Large intestine (tissue), 3 donors: ENCODE data around the gene CPED1. TPM values are rescaled to one million over a fixed set of nuclear protein-coding genes. Genes with fewer than 3 reads are reported as not detected.
"Not testable (repeated sequence)": the region's sequence is repeated elsewhere in the genome, so short reads cannot be mapped to it uniquely, and the experiment has no call there.

Experiments
- DNase-seq, 2 donors: peaks; one replicate each; pipeline versions ENCODE4 v3.0.0 to v3.0.0-alpha.2; 2013
- H3K27ac ChIP-seq: one replicate; pipeline ENCODE4 v1.5.1; 2013; ENCODE audit warnings: low read length
- H3K27me3 ChIP-seq: 2 replicates; pipeline ENCODE4 v1.6.1; 2013; ENCODE audit warnings: low read length; ENCODE audit not compliant: control insufficient read depth, insufficient read depth
- H3K36me3 ChIP-seq: 2 replicates; pipeline ENCODE4 v1.6.1; 2013; ENCODE audit warnings: low read length; ENCODE audit not compliant: control insufficient read depth, insufficient read depth
- H3K4me1 ChIP-seq: one replicate; pipeline ENCODE4 v1.6.1; 2013; ENCODE audit warnings: low read length; ENCODE audit not compliant: control insufficient read depth, insufficient read depth
- H3K4me3 ChIP-seq: one replicate; pipeline ENCODE4 v1.5.1; 2013; ENCODE audit warnings: low read length
- H3K9me3 ChIP-seq: one replicate; pipeline ENCODE4 v1.6.1; 2013; ENCODE audit warnings: mild to moderate bottlenecking, low read depth, low read length, moderate library complexity; ENCODE audit not compliant: control insufficient read depth
- WGBS: methylation state at CpG from one replicate; pipeline ENCODE4 v1.1.5; 2013; ENCODE audit warnings: low lambda C conversion rate; ENCODE audit not compliant: insufficient coverage; 5-methylcytosine and 5-hydroxymethylcytosine counted together
- polyA plus RNA-seq: library from polyadenylated mRNA; unstranded; fragments of 120-200 nt; gene quantifications from one replicate; pipeline ENCODE4 v1.2.1, GENCODE V29; 2013

CPED1 gene
- polyA plus RNA-seq, 1 donor = 12.1 TPM

DNA sequence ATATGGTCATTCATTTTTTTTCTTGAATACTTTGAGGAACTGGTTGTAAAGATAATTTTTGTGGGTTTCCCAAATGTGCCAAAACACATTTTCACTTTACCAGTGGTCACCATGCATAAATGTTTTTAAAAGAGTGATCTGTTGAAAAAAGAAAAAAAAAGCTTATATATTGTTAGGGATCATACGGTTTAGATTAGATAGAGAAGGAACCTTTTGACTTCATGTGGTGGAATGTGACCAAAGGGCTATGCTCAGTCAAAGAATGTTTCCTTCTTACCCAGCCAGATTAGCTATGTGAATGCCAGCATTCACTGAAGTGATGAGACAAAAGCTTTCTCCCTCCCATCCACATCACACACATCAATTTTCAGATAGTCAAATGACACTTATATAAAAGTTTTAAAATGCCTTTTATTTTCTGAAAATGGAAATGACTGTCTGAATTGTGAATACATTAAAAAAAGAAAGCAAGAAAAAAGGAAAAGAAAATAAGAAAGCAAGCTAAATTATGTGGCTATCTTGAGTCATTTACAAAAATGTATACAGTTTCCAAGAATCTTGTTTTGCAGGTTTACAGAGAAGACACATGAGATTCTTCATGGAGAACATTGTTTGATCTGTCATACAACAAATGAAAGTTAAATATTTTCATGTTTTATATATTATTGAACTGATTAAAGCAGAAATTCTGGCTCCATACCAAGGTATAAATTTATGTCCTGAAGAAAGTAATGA lies 8.6 kb upstream of the CPED1 start:
- Histone ChIP-seq H3K9me3 (no peaks in the 10 kb centered on the region), H3K4me1 (no peaks in the 10 kb centered on the region), H3K36me3 (peaks cover 6% of the 10 kb centered on the region), H3K27ac (no peak overlapping the region), H3K27me3 (no peaks in the 10 kb centered on the region), H3K4me3 (no peak overlapping the region)
- DNase-seq = no peak
- 14% methylated on average over 1 of the region's 1 CpG for WGBS

DNA sequence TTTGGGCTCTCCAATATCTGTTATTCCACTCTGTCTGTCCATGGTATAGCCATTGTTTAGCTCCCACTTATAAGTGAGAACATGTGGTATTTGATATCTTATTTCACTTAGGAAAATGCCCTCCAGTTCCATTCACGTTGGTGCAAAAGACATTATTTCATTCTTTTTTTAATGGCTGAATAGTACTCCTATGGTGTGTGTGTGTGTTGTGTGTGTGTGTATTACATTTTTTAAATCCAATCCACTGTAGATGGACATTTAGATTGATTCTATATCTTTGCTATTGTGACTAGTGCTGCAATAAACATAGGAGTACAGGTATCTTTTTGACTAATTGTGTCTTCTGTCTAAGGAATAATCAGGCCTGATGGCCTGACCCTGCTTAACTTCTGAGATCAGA lies 7.4 kb upstream of the CPED1 start:
- no peak for DNase-seq
- no peak overlapping the region for H3K27ac ChIP-seq
- H3K36me3 ChIP-seq = peaks cover 3% of the 10 kb centered on the region
- H3K4me1 ChIP-seq = no peaks in the 10 kb centered on the region
- no peaks in the 10 kb centered on the region for H3K9me3 ChIP-seq
- H3K4me3 ChIP-seq = no peak overlapping the region
- no CpG with 5 or more reads among the region's 1 CpG for WGBS
- no peaks in the 10 kb centered on the region for H3K27me3 ChIP-seq

DNA sequence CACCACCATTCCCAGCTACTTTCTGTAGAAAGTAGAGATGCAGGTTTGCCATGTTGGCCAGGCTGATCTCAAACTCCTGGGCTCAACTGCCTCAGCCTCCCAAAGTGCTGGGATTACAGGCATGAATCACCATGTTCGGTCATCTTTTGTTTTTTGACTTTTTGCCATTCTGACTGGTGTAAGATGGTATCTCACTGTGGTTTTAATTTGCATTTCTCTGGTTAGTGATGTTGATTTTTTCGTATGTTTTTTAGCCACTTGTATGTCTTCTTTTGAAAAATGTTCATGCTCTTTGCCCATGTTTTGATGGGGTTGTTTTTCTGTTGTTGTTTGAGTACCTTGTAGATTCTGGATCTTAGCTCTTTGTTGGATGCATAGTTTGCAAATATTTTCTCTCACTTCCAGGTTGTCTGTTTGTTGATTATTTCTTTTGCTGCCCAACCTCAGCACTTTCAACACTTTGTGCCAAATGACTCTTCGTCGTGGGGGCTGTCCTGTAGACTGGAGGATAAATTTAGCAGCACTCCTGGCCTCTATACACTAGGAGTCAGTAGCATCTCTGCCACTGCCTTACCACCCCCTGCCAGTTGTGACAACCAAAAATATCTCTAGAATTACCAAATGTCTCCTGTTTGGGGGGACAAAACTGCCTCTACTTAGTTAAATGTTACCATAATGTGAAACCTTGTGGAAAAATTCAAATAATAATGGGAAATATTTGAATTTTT lies 6.5 kb upstream of the CPED1 start:
- DNase-seq = no peak
- Histone ChIP-seq H3K9me3 (no peaks in the 10 kb centered on the region), H3K27ac (no peak overlapping the region), H3K4me3 (no peak overlapping the region), H3K4me1 (no peaks in the 10 kb centered on the region), H3K36me3 (no peaks in the 10 kb centered on the region), H3K27me3 (no peaks in the 10 kb centered on the region)
- WGBS = no CpG with 5 or more reads among the region's 4 CpGs

DNA sequence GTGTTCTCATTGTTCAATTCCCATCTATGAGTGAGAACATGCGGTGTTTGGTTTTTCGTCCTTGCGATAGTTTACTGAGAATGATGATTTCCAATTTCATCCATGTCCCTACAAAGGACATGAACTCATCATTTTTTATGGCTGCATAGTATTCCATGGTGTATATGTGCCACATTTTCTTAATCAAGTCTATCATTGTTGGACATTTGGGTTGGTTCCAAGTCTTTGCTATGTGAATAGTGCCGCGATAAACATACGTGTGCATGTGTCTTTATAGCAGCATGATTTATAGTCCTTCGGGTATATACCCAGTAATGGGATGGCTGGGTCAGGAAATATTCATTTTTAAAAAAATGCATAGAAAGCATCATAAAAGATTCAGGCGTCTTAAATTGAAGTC lies 4.9 kb upstream of the CPED1 start:
- WGBS = no CpG with 5 or more reads among the region's 8 CpGs
- not testable (repeated sequence) for DNase-seq

DNA sequence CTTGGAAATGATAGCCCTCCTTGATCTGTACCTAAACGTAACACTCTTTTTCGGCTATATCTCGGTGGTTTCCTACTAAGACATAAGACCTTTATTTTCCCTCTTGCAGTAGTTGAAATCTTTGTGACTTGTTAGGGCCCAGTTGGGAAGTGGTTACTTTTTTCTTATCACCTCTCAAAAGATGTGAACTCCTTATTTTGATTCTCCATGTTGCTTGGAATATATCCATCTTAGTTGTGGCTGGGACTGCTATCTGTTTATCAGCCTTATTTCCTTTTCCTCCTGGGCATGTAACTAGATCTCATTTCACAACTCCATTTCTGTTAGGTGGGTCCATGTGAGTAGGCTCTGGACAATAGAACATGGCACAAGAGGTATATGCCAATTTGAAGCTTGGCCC lies 4.1 kb upstream of the CPED1 start:
- Histone ChIP-seq H3K36me3 (no peaks in the 10 kb centered on the region), H3K27me3 (no peaks in the 10 kb centered on the region), H3K27ac (no peak overlapping the region), H3K4me1 (no peaks in the 10 kb centered on the region), H3K9me3 (no peaks in the 10 kb centered on the region), H3K4me3 (no peak overlapping the region)
- no peak for DNase-seq
- WGBS = no CpG with 5 or more reads among the region's 3 CpGs

More for the DNA sequence above, 4.9 kb upstream of the CPED1 start:
- H3K9me3 ChIP-seq, H3K36me3 ChIP-seq, H3K4me3 ChIP-seq, H3K27ac ChIP-seq, H3K4me1 ChIP-seq, H3K27me3 ChIP-seq: not testable (repeated sequence)

DNA sequence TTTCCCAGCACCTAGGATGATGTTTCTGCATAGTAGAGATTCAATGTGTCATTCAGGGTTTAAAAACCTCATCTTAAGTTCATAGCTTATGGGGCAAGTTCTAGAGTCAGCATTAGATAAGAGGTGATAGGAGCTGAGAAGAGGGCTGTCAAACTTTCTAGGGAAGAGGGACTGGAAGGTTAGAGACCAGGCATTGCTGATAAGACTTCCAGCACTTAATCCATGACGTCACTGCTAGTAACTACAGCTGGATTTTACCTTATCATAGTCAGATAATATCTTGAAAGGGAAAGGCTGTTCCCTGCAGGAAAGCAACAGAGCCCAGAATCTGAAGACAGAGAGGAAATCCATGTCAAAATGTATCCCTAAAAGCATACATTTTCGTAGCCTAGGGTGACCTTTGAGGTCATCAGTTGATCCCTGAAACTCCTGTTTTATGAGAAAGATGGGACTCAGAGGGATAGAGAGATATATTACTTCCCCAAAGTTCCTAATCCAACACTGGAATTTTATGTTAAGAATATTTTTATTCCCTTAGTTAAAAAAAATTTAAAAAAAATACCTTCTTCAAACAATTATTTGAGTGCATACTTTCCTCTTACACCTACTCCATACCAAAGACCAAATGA lies 3.3 kb upstream of the CPED1 start:
- H3K4me1 ChIP-seq = no peaks in the 10 kb centered on the region
- H3K36me3 ChIP-seq = no peaks in the 10 kb centered on the region
- no peaks in the 10 kb centered on the region for H3K9me3 ChIP-seq
- H3K27me3 ChIP-seq = peaks cover 3% of the 10 kb centered on the region
- WGBS = 40% methylated on average over 1 of the region's 2 CpGs
- H3K4me3 ChIP-seq = no peak overlapping the region
- peak in 1 of 2 donors; percentile 16 for DNase-seq
- H3K27ac ChIP-seq = no peak overlapping the region

DNA sequence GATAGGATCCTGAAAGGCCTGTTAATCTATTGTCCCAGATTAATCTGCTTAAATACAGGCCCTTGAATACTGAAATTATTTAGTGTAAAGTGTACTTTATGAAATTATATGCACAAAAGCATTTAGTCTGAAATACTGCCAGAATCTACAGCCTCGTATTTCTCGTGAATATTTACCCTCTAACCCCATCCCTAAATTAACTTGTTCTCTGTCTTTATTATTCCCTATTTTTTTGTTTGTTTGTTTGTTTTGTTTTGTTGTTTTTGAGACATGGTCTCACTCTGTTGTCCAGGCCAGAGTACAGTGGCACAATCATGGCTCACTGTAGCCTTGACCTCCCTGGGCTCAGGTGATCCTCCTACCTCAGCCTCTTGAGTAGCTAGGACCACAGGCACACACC lies 2.7 kb upstream of the CPED1 start:
- no peaks in the 10 kb centered on the region for H3K9me3 ChIP-seq
- H3K27ac ChIP-seq = no peak overlapping the region
- WGBS = 100% methylated on average over 2 of the region's 2 CpGs
- H3K4me1 ChIP-seq = no peaks in the 10 kb centered on the region
- DNase-seq = no peak
- H3K27me3 ChIP-seq = peaks cover 5% of the 10 kb centered on the region
- H3K4me3 ChIP-seq = no peak overlapping the region
- H3K36me3 ChIP-seq = no peaks in the 10 kb centered on the region

DNA sequence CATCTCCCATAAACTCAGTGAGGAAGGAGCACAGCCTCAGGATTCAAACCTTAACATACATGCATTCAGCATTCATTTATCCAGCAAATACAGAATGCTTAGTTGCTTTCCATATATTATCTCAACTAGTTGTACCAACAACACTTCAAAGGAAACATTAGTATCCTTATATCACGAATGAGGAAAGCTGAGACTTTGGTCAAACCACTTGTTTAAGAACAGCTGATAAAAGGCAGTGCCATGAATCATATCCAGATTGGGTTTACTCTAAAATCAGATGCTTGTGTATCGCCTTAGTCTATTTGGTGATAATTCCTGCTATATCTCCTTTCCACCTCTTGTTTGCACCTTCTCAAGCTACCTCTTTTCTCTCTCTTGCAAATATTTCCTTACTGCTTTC lies 1.9 kb upstream of the CPED1 start:
- H3K36me3 ChIP-seq = no peaks in the 10 kb centered on the region
- no peaks in the 10 kb centered on the region for H3K4me1 ChIP-seq
- peaks cover 5% of the 10 kb centered on the region for H3K27me3 ChIP-seq
- no peak for DNase-seq
- H3K9me3 ChIP-seq = no peaks in the 10 kb centered on the region
- no peak overlapping the region for H3K27ac ChIP-seq
- H3K4me3 ChIP-seq = no peak overlapping the region
- WGBS = no CpG with 5 or more reads among the region's 2 CpGs

DNA sequence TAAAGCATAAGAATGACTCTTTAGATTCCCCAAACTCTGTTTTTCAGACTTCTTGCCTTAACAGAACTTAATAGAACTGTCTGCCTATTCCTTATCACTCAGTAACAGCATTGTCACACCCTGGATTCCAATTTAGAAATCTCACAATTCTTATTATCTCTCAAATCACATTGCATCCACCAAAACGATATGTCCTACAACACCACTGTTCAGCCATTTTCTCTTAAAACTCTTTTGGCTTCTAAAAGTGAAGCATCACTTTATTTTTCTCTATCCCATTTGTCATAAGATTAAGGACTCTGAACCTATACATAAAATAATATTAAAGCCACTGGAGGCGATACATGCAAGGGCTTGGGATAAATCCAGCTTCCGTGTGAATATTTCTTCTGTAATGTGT lies 1.2 kb upstream of the CPED1 start:
- Histone ChIP-seq H3K36me3 (no peaks in the 10 kb centered on the region), H3K4me3 (no peak overlapping the region), H3K27me3 (peaks cover 5% of the 10 kb centered on the region), H3K4me1 (no peaks in the 10 kb centered on the region), H3K27ac (no peak overlapping the region), H3K9me3 (no peaks in the 10 kb centered on the region)
- WGBS = 0% methylated on average over 2 of the region's 3 CpGs
- no peak for DNase-seq

DNA sequence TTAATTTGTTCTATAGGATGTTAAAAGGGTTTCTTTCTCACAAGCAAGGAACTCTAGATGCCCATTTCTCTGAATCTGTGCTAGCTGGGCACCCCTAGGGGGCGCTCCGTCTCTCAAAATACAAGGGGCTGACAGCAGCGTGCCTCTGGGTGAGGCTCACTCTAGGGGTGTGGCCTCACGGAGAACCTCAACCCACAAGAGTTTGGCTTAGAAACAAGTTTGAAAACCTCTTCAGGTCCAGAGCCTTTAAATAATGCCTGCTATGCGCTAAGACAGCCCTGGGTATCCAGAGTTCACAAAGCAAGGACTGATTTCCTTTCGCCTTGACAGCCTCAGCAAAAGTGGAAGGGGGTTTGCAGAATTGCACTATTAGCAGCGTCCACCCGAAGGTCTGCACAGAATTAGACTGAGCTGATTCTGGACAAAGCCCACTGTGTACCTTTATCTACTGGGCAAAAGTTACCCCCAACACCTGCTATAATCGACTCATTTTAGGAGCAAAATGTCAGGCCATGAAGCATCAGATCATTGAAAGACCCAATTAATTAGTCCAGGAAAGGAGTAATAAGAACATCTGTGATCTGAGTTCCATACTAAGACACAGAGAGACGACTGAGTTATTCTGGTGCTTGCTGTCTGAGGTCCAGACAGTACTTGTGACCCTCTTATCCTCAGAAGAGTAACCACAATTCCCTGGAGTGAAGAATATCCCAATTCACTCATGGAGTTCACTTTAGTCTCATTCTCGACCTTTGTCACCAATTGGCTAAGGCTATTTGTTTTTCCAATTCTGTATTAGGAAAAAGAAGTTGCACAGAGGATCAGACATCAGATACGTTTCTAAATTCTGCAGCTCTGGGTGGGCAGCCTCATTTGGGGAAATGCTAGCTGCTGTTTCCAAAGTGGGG lies 574 bp upstream of the CPED1 start:
- Histone ChIP-seq H3K27ac (peak overlapping the region; percentile 39), H3K9me3 (no peaks in the 10 kb centered on the region), H3K36me3 (no peaks in the 10 kb centered on the region), H3K4me3 (peak overlapping the region; percentile 35), H3K4me1 (no peaks in the 10 kb centered on the region), H3K27me3 (peaks cover 5% of the 10 kb centered on the region)
- DNase-seq = peak; percentile 76 to 80
- 0% methylated on average over 1 of the region's 12 CpGs for WGBS
